Measurements from ENCODE around the gene OAF. TPM values are rescaled to one million over a fixed set of nuclear protein-coding genes. Genes with fewer than 3 reads are reported as not detected.
A peak's percentile ranks its signal among the peaks of the same experiment; 100 is the strongest.

Gene OAF
- total RNA-seq = 100 to 1,000 TPM; 142 to 152 TPM

DNA sequence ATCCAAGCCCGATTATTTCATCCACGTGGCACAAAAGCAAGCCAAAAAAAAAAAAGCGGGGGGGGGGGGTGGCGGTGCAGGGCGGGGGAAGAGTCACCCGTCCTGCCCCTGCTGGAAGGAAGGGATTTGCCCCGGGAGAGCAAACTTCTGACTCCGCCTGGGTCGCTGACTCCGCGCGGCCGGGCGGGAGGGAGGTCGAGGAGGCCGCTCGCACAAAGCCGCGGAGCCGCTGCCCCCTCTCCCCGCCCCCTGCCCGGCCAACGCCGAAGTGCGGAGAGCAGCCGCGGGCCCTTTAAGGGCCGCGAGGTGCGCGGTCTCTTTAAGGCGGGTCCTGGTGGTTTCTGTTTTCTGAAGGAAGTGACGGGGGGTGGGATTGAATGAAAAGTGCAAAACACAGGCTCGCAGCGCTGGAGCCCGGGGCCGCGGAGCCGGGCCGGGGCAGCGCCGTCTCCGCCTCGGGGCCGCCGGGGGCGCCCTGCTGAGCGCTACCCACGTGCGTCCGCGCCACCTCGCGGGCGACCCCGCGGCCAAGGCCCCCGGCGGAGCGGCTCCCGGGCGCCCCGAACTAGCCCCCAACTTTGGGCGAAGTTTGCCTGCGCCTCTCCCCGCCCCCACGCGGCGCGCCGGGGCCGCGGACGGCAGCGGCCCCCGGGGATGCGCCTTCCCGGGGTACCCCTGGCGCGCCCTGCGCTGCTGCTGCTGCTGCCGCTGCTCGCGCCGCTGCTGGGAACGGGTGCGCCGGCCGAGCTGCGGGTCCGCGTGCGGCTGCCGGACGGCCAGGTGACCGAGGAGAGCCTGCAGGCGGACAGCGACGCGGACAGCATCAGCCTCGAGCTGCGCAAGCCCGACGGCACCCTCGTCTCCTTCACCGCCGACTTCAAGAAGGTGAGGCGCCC is at the start of gene OAF:
Gene OAF, plus strand, starts transcription at position 407 of the 896 bp plus-strand sequence. Its CDS starts 248 bp downstream, at position 655.
- Histone ChIP-seq H3K9me3 (no peaks in the 10 kb centered on the region), H3K4me3 (peak within 1 kb of the TSS; percentile 75), H3K9ac (ENCODE audit: low read depth in 2 of 2, low read length in 2 of 2) (peak within 1 kb of the TSS; percentile 87 to 97), H3K4me1 (peaks cover 18% of the 10 kb centered on the region), H3K27ac (peak within 1 kb of the TSS; percentile 79), H3K36me3 (no peaks in the 10 kb centered on the region), H3K27me3 (no peaks in the 10 kb centered on the region)
- DNase-seq = peak; percentile 84
- TF ChIP-seq, protein P1, sequence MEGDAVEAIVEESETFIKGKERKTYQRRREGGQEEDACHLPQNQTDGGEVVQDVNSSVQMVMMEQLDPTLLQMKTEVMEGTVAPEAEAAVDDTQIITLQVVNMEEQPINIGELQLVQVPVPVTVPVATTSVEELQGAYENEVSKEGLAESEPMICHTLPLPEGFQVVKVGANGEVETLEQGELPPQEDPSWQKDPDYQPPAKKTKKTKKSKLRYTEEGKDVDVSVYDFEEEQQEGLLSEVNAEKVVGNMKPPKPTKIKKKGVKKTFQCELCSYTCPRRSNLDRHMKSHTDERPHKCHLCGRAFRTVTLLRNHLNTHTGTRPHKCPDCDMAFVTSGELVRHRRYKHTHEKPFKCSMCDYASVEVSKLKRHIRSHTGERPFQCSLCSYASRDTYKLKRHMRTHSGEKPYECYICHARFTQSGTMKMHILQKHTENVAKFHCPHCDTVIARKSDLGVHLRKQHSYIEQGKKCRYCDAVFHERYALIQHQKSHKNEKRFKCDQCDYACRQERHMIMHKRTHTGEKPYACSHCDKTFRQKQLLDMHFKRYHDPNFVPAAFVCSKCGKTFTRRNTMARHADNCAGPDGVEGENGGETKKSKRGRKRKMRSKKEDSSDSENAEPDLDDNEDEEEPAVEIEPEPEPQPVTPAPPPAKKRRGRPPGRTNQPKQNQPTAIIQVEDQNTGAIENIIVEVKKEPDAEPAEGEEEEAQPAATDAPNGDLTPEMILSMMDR (IDR thresholded peaks at IDR 0.05) = no peak
- intact Hi-C loops (cut with DNase I) = no loop called here

DNA sequence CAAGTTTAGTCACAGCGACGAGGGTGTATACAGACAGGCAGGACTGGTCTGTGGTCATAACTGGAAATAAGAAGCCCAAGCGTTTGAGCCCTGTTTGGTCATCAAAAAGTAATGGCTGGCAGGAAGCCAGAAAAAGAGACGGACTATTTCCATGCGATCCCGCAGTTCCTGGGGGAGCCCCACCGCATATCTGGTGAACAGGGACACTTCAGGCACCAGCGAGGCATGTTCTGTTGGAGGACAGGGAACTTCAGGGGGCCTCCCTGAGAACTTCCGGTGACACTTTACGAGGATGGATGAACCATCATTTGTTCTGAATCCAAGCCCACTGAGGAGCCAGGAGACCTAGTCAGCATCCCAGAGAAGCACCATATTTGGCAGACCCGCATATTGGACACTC is 43.2 kb upstream of the OAF start:
- Histone ChIP-seq H3K9me3 (no peaks in the 10 kb centered on the region), H3K27ac (no peak overlapping the region), H3K9ac (ENCODE audit: low read depth in 2 of 2, low read length in 2 of 2) (no peak overlapping the region), H3K4me3 (no peak overlapping the region), H3K27me3 (peaks cover 6% of the 10 kb centered on the region), H3K36me3 (no peaks in the 10 kb centered on the region), H3K4me1 (peaks cover 3% of the 10 kb centered on the region)
- intact Hi-C loops (cut with DNase I) = no loop called here
- TF ChIP-seq, protein P1 (IDR thresholded peaks at IDR 0.05) = no peak
- DNase-seq = no peak

DNA sequence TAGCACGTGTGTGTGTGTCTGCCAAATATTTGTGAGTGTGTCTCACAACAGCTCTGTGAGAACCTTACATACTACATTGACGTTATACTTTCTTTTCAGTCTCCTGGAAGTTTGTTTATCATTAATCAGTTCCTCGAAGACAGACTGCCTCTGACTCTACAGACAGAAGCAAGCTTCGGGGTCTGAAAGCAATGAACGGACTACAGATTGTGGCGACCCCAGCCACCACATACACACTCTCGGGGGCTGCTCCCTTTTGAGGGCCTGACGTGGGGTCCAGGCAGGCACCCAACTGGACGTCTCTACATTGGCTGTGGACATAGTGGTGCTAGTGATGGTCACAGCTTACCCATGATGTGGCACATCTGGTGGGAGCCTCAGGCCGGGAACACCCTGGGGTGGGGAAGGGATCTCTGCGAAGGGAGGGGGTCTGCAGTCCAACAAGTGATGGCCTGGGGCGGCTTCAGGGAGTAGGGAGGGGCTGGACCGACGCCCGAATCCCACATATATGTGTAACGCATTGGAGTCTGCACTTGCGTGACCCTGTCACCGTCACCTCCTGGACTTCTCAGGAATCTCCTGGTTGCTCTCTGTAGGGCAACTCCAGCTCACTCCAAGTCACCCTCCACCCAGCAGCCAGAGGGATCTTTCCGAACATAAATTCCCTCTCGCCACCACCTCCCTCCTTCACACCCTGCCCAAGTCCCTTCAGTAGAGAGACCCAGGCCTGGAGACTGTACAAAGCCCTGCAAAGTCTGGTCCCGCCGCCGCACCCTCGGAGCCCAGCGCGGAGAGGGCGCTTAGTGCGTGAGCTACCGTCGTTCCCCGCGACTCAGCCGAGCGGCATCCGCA is 42.5 kb upstream of the OAF start:
- TF ChIP-seq, protein P1 (IDR thresholded peaks at IDR 0.05) = no peak
- Histone ChIP-seq H3K9ac (ENCODE audit: low read depth in 2 of 2, low read length in 2 of 2) (peak overlapping the region; percentile 54 to 69), H3K27ac (no peak overlapping the region), H3K27me3 (peaks cover 6% of the 10 kb centered on the region), H3K4me1 (peaks cover 3% of the 10 kb centered on the region), H3K4me3 (peak overlapping the region; percentile 52), H3K9me3 (no peaks in the 10 kb centered on the region), H3K36me3 (no peaks in the 10 kb centered on the region)
- no peak for DNase-seq
- intact Hi-C loops (cut with DNase I) = no loop called here

DNA sequence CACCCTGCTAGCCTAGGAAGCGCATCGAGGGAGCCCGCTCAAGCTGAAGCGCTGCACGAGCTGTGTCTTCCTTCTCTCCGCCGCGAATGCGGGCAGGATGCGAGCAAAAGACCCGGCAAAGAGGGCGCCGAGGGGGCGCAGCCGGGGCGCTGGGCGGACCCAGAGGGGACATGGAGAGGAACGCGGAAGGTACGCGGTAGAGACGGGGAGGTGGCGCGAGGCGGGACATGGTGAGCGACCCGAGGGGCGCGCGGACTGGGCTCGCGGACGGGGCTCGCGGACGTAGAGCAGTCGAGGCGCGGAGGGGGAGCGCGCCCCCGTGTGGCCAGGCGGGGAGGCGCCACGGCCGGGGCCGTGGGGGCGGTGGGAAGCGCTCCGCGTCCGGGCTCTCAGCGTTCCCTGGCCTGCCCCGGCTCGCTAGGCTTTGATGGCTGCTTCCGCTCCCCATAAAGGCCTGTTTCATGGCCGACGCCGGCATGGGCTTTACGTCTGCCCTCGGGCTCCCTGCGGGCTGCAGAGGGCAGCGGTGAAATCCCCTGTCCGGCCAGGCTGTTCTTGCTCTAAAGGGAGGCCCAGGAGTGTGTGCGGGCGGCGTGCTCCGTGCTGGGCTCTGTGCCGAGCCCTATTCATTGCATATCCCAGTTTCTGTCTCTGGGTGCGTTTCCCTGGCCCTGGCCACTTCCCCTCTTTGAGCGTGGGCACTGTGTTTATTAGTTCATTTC is 41.7 kb upstream of the OAF start:
- intact Hi-C loops (cut with DNase I) = no loop called here
- peaks cover 6% of the 10 kb centered on the region for H3K27me3 ChIP-seq
- peak overlapping the region; percentile 54 to 69 for H3K9ac ChIP-seq (ENCODE audit: low read depth in 2 of 2, low read length in 2 of 2)
- no peak overlapping the region for H3K27ac ChIP-seq
- H3K4me1 ChIP-seq = peaks cover 3% of the 10 kb centered on the region
- DNase-seq = peak; percentile 73
- TF ChIP-seq, protein P1 (IDR thresholded peaks at IDR 0.05) = peak; percentile 94
- H3K9me3 ChIP-seq = no peaks in the 10 kb centered on the region
- peak overlapping the region; percentile 52 for H3K4me3 ChIP-seq
- no peaks in the 10 kb centered on the region for H3K36me3 ChIP-seq
